Vagina (tissue), 2 donors: ENCODE measurements around the gene LAMA2.

Experiments
- CTCF ChIP-seq, 3 experiments: fragments of 450-650 bp in 2 of 3; fragments of 200-600 bp in 1 of 3; sonication (generic) in 1 of 3; IDR thresholded peaks; one replicate each; pipeline ENCODE4 v1.5.1; 2017 to 2019; ENCODE audit warnings: antibody characterized with exemption in 3 of 3, mild to moderate bottlenecking in 2 of 3, moderate library complexity in 2 of 3
- POLR2A ChIP-seq, 2 donors: fragments of 450-650 bp; IDR thresholded peaks; one replicate each; pipeline ENCODE4 v1.6.1; 2017; ENCODE audit warnings: antibody characterized with exemption in 2 of 2, mild to moderate bottlenecking in 2 of 2, moderate library complexity in 2 of 2
- POLR2AphosphoS5 ChIP-seq, 2 donors: sonication (generic); formaldehyde crosslinking; IDR thresholded peaks; one replicate each; pipeline ENCODE4 v1.9.0; 2017; ENCODE audit warnings: antibody characterized with exemption in 2 of 2, mild to moderate bottlenecking in 2 of 2, low read depth in 1 of 2; ENCODE audit not compliant: insufficient read depth in 1 of 2

DNA sequence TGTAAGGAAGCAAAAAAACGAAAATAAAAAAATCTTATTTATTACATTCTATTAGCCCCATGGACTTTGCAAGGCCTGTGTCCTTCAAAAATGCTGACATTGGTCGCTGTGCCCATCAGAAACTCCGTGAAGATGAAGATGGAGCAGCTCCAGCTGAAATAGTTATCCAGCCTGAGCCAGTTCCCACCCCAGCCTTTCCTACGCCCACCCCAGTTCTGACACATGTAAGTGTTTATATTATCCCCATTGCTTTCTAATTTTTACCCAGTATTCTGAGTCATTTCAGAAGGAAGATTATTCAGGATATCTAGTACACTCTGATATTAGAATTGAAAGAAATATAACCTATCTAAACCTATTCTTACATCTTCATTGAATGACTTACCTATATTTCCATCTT lies 609.3 kb downstream of the LAMA2 start:
- no peak for TF ChIP-seq CTCF (IDR thresholded peaks at IDR 0.05)
- no peak for TF ChIP-seq POLR2A (IDR thresholded peaks at IDR 0.05)
- TF ChIP-seq POLR2AphosphoS5 (IDR thresholded peaks at IDR 0.05; ENCODE audit: insufficient read depth in 1 of 2, low read depth in 1 of 2), result no peak
